ENCODE measurements around the gene MFSD6.

GRCh38 chr2:190360561-190360960 lies 47.6 kb upstream of the MFSD6 start:
- TF ChIP-seq CTCF (IDR thresholded peaks at IDR 0.05) (no peak), POLR2A (IDR thresholded peaks at IDR 0.05) (no peak)

All from Peyer's patch (tissue), 4 donors.